COR-L47 (cell line): ENCODE results near the gene SPOP.

Experiments
- DNase-seq: peaks from one replicate; lab custom pipeline; 2025; lab: John Stamatoyannopoulos, UW

SPOP gene

DNA sequence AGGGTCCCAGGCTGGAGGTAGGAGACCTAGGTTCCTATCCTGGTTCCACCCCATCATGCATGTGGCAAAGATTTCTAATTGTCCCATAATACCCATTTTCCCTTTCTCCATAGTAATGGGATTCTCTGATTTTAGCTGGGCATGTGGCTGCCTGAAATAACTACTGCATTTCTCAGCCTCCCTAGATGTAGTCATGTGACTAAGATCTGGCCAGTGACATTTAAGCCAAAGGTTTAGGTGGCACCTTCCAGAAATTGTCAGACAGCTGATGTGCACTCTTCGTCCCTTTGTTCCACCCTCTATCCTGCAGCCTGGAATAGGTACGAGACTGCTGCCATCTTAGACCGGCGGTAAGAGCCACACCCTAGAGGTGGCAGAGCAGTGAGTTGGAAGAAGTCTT is 94.0 kb downstream of the SPOP start:
- DNase-seq, result no peak

DNA sequence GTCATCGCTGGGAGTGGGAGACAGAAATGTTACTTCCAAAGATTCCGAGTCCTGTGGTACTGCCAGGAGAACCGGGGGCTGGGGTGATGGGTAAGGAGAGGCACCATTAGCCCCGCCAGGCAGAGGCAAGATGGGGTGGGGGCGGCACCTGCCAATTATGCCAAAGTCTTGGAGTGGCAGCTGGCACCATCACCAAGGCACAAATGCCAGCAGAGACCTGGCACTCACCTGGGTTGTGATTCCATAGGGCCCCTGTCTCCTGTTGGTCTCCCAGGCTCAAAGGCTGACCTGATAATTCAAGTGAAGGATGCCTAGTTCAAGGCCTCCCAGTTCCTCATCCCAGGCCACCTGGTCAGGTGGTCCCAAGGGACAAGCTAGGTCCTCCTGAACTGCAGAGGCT is 94.7 kb downstream of the SPOP start:
- DNase-seq, result no peak

DNA sequence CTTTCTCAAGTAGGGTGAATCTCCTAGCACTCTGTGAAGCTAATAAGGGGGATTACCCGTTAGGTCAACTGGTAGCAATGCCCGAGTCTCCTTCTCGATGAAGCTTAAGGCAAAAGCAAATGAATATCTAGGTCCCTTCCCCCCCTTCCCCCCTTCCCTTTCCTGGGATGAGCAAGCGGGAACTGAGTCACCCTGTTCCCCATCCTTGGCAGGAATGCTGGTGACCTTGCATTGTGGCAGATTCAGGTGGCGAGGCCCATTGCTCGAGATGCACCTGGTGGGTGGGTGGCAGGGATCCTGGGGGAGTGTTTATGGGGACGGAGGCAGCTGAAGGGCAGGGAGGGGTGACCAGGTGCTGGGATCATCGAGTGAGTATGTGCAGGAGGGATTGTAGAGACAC is 95.1 kb downstream of the SPOP start:
- no peak for DNase-seq

DNA sequence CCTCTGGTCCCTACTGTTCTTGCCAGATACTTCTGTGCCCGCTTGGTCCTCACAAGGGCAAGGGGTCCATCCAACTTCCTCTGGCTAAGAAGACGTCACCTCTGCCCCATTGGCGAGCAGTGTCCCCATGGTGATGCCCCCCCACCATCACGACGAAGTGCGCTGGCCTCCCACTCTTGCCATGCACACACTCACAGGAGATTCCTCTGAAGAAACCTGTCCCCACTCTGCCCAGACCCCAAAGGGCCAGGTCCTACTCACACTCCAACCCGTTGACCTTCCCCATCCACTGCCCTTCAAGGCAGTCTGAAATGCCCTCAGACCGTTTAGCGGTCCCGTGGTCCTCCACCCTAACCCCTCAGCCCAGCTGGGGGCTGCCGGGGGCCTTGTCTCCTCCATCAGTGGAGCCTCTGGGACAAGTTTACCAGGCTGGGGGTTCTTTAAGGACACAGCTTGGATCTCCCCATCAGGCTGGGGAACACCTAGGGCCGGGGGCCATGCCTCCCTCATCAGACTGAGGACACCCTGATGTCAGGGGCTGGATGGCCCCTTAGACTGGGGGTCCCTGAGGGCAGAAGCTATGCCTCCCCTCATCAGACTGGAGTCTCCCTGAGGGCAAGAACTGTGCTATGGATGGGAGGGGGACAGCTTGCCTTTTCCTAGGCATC is 95.7 kb downstream of the SPOP start:
- DNase-seq, result no peak

DNA sequence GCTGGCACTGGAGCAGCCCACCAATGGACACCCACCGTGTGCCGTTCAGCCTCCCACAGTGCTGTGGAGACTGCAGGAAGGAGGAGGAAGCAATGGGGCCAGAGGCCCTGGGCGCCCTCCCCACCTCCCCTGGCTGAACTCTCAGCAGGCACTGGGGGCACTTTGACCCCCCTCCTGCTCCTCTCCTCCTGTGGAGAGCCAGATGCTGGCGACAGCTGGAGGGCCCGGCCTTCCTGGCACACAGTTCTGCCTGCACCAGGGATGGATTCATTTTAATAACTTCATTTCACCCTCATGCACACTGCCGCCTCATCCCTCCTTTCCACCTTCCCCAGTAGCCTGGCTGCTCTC is 96.3 kb downstream of the SPOP start:
- DNase-seq, result no peak

DNA sequence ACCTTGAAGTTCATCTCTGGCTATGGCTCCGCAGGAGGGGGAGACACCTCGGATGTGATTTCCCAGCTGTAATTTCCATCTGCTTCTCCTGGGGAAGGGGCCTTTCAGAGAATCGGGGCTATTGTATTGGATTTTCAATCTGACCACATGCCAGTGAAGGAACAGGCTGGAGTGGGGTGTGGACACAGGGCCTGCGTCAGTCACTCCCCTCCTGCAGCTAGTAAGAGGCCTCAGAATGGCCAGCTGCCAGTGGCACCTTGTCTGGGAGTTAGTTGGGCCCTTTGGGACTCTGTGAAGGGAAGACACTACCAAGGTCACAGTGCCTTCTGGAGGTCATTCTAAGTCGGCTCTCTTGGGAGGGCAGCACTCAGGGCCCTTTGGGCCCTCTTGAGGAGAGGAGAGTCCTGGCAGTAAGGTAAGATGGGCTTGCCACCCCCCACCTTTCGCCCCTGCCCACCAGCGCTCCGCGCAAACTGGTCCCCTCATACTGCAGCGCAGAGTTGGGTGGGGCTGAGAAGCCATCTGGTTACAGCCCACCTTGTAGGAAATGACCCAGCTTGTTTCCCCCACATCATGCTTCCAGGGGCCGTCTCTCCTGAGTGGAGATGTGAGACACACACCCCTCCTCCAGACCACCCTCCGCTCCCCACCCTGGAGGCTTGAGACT is 96.8 kb downstream of the SPOP start:
- no peak for DNase-seq

DNA sequence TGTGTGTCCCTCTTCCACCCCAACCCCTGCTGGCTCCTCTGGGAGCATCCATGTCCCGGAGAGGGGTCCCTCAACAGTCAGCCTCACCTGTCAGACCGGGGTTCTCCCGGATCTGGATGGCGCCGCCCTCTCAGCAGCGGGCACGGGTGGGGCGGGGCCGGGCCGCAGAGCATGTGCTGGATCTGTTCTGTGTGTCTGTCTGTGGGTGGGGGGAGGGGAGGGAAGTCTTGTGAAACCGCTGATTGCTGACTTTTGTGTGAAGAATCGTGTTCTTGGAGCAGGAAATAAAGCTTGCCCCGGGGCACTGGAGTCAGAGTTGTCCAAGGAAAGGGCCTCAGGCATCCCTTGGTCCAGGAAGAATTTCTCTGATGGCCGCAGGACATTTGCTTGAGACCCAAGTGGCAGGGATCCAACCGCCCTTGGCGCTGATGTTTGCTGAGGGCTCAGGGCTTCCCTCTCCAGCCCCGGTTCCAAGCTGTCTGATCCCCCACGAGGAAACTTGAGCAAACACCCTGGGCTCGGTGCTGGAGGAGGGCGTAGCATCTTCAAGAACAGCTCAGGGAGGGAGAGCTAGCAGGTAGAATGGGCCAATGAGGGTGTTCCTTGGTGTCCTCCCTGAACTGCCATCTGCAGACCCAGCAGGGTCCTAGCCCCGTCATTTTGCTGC is 97.7 kb downstream of the SPOP start:
- no peak for DNase-seq

DNA sequence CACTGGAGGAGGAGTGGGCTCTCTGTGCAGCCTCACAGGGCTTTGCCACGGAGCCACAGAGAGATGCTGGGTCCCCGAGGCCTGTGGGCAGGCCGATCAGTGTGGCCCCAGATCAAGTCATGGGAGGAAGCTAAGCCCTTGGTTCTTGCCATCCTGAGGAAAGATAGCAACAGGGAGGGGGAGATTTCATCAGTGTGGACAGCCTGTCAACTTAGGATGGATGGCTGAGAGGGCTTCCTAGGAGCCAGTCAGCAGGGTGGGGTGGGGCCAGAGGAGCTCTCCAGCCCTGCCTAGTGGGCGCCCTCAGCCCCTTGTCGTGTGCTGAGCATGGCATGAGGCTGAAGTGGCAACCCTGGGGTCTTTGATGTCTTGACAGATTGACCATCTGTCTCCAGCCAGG is 98.4 kb downstream of the SPOP start:
- no peak for DNase-seq

DNA sequence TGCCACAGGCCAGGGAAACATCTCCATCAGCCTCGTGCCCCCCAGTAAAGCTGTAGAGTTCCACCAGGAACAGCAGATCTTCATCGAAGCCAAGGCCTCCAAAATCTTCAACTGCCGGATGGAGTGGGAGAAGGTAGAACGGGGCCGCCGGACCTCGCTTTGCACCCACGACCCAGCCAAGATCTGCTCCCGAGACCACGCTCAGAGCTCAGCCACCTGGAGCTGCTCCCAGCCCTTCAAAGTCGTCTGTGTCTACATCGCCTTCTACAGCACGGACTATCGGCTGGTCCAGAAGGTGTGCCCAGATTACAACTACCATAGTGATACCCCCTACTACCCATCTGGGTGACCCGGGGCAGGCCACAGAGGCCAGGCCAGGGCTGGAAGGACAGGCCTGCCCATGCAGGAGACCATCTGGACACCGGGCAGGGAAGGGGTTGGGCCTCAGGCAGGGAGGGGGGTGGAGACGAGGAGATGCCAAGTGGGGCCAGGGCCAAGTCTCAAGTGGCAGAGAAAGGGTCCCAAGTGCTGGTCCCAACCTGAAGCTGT is 98.9 kb downstream of the SPOP start:
- no peak for DNase-seq

DNA sequence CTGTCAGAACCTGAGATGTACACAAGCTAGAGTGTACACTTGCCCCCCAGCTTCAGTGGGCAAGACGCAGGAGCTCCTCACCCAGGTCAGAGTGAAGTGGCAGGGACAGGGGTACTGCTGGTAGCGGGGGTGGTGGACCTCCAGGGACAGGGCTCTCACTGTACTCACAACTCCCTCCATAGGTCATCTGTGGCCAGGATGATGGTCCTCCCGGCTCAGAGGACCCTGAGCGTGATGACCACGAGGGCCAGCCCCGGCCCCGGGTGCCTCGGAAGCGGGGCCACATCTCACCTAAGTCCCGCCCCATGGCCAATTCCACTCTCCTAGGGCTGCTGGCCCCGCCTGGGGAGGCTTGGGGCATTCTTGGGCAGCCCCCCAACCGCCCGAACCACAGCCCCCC is 99.5 kb downstream of the SPOP start:
- DNase-seq, result no peak

DNA sequence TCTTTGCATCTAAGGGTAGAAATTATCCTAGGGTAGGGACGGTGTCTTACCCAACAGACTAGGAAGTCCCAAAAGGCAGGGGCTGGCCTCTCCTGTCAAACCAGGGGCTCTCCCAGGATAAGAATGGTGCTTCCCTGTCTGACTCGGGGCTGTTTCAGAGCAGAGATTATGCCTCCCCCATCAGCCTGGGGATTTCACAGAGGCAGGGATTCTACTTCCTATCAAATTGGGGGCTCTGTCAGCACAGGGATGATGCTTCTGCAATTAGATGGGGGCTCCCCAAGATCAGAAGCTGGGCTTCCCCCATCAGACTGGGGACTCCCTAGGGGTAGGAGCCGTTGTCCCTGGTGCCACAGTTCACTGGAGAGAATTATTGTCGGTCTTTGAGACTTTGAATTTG is 99.9 kb downstream of the SPOP start:
- no peak for DNase-seq

DNA sequence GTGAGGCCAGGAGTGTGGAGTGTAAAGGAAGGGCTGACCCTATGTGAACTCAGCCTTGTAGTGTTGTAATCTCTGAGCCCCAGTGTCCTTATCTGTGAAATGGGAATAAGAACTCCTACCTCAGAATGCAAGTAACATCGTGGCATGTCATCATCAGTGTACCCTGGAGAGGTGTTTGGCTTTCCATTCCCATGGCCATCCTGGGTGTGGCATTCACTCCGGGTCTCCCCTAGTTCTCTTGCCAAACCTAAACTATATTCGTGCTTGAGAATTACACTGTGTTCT is 100.3 kb downstream of the SPOP start:
- no peak for DNase-seq

DNA sequence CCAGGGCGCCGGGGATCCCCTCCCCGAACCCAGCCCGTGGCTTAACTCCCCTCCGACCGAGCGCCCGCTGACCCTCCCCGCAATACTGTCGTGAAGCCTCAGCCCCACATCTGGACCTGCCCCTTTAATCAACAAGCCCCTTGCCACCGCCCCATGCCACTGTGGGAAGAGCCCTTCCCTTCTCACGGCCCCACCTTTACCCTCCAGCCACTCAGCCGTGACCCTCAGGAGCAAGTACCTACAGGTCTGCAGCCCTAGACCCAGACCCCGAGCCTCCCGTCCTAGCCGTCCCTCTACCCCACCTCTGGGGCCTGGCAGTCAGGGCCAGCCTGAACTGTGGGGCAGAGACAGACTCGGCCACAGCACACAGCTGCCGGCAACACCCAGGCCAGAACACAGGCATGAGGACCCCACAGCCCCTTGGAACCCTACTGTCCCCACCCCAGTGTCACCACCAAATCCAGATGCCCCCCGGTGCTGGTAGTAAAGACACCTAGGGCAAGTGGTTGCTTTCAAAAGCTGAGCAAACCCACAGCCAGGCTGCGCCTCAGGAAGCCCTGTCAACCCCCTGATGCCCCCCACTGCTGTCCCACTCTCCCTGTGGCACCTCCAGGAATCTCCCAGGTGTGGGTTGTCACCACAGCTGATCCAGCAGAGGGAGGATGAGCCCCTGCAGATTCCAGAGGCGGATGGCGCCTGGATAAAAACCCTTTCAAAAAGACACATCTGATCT is 100.8 kb downstream of the SPOP start:
- no peak for DNase-seq

DNA sequence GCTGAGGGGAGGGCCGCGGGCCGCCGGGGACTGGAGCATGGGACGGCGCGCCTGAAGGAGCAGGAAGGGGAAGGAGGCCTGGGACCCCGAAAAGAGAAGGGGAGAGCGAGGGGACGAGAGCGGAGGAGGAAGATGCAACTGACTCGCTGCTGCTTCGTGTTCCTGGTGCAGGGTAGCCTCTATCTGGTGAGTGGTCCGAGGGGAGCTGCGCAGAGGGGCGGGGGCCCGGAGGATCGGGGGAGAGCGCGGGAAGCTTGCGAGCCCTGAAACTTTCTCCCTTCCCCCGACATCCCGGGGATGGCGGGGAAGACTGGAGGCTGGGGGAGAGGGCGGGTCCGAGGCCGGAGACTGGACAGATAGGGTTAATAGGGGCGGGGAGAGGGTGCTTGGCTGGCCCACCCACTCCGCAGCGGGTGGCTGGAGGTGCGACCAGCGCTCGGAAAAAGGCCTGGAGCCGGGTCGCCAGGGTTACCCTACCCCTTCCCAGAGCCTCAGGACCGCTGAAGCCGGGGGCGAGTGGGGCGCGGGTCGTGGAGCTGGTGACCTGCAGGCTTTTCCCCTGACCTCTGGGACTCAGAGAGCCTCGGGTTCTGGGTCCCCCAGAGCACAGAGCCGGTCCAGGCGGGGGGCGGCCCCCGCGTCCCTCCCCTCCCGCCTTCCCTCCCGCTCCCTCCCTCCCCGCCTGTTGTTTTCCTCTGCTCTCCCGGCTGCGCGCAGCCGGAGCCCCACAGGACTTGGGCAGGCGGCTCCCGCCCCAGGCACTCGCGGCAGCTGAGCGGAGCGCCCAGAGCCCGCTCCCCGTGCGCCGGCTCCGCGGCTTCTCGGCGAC is 101.6 kb downstream of the SPOP start:
- DNase-seq, result peak; percentile 44

DNA sequence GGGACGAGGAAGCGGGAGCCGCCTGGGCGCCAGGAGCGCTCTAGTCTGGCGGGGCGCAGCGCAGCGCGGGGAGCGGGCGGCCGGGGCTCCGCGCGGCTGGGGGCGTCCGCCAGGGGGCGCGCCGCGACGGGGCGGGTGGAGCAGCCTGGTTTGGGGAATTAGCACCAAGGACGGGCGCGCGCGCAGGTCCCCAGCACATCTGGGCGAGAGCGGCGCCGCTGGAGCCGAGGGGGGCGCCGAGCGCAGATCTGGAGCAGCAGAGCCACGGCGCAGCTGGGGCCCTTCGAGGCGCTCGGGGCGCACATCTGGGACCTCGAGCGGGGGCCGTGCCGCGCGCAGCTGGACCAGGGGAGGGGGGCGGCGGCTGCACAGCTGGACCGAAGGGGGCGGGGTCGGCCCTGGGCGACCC is 102.2 kb downstream of the SPOP start, which contains the start of gene NXPH3:
Gene NXPH3, plus strand, starts transcription at position 193 of the 409 bp plus-strand sequence. CDS start 349 bp downstream, outside the sequence.
- peak; percentile 42 for DNase-seq

DNA sequence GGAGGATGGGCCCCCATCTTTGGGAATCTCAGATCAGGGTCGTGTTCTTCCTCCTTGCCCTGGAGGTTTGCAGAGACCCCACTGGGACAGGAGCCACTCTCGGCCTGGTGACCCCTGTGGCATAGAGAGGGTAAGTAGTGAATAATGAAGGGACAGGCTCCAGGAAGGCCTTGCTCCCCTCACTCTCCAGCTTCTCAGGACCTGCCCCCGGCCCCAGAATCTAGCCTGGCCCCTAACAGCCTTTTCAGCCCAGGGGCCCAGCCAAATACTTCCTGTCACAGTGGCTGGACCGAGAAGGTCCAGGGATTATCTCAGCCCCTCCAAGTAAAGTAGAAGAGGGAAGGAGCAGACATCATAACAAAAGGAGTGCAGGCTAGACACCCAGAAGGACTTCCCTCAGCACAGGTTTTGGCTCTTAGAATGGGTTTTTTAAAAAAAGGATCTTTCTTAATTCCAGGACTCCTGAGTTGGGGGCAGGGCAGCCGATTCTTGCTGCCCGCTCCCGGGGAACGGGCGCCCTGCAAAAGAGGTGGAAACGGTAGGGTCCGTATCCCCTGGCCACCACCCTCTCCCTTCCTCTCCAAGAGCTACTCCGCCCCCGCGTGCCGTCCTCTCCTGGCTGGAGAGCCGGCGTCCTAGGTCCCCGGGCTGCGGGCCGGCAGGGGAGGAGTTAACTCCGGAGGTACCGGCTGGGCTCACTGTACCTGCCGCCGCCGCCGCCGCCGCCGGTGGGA is 102.8 kb downstream of the SPOP start:
- no peak for DNase-seq

DNA sequence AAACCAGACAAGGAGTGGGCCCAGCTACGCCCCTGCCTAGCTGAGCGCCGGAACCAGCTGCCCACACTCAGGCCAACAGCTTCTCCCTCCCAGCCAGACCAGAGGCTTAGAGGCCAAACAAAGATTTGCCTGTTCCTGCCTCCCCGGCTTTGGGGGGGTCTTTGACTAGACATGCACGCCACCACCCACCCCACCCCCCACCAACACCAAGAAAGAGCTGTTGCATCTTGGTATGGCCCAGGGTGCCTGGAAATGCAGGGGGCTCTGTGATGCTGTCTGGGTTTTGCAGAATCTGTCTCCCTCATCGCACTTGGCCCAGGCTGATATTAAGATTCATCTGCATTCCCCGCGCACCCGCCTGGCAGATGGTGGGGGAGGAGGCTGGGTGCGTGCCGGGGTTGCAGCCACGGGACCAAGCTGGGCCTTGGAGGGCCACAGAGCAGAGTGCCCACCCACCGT is 103.5 kb downstream of the SPOP start:
- no peak for DNase-seq

DNA sequence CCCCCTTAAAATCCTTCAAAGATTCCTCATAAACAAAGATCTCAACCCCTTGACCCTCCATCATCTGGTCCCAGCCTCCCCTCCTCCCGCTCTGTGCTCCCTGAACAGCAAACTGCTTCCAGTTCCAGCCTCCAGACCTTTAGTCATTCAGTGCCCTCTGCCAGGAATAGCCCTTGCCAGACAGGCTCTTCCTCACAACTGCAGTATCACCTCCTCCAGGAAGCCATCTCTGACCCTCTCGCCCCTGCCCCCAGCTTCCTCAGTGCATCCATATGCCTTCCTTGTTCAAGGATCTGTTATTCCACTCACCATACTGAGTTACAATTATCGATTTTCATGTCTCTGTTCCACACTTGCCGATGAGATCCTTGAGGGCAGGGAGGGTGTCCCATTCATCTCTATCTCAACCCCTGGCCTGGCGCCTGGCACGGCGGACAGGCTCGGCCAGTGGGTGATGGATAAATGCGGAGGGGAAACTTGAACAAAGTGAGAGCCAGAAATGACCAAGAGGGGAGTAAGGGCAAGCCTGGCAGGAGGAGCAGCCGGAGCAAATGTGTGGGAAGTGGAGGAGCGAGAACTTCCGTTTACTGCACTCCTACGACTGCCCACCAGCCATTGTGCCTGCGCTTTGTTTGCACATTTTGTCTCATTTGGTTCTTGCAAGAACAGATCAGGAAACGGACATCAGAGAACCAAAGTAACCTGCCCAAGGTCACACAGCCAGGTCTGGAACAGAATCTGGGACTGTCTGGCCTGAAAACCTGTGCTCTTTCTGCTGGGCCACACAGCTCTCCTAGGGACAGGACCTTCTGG is 104.2 kb downstream of the SPOP start:
- no peak for DNase-seq

DNA sequence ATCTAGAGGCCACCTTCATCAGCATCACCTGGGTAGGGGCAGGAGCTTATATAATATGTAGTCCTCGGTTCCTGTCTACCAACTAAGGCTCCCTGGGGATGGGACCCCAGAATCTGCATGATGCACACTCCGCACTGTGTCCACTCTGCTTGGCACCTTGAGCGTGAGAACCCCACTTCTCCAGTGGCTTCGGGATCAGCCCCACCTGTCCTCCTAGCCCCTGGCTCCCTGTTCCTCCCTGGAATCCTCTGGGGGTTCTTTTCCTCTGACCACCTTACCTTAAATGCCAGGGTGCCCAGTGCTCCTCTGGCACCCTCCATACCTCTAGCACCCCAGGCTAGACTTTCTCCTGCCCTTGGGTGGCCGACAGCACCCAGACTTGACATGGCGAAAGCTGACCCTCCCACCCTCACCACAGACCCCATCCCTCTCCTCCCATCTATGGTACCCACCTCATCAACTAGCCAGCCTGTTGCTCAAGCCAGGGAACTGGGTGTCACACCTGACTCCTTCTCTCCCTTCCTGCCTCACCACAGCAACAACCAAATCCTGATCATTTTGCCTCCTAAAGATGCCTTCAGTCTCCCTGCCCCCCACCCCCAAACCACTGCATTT is 105.0 kb downstream of the SPOP start:
- DNase-seq, result no peak

DNA sequence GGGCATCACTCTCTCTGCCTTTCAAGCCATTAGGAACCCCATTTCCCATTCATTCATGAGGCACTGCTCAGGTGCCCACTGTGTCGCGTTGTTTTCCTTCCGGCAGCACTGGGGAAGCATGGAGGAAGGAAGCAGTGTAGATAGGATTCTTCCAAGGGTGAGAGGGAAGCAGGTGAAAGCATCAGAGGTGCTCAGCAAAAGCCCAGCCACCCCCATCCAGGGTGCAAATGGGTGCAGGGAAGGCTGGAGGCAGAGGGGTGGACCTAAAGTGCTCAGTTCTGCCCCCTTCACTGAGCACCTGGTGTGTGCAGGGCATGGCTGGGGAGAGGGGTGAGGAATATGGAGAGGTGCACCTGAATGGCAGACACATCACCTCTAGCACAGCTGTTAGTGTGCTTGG is 105.7 kb downstream of the SPOP start:
- DNase-seq, result no peak
